SK-N-MC (cell line): ENCODE results near the gene MREG.

Experiments
- EZH2 ChIP-seq: fragments of 200-600 bp; sonication (generic); IDR thresholded peaks from one replicate; pipeline ENCODE4 v1.6.1; 2017; ENCODE audit warnings: antibody characterized with exemption
- POLR2AphosphoS5 ChIP-seq: IDR thresholded peaks from 2 replicates; pipeline ENCODE4 v1.6.1; 2012; ENCODE audit warnings: mild to moderate bottlenecking, low read depth, low read length, borderline replicate concordance

DNA sequence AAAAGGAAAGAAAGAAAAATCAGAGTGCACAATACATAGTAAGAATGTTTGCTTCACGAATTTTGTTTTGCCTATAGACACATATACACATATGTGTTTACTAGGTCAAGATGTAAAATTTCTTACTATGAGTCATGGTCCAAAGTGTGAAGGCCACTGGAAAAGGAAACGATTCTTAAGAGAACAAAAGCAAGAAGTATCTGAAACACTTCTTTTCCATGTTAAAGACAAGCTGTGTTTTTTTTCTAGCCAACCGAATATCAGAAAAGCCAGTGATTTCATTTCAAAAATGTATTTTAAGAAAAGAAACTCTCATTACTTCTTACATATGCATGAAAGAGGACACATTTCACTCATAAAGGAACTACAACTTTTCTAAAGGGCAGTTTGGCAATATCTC, 43.4 kb upstream of the MREG start:
- TF ChIP-seq POLR2AphosphoS5 = no peak
- TF ChIP-seq EZH2 = no peak
